Suprapubic skin (tissue), 4 donors: Measurements from ENCODE around the gene RHOV. TPM values are rescaled to one million over a fixed set of nuclear protein-coding genes. Genes with fewer than 3 reads are reported as not detected.
A peak's percentile ranks its signal among the peaks of the same experiment; 100 is the strongest.

Source experiments
- DNase-seq, 2 donors: peaks; one replicate each; pipeline ENCODE4 v3.0.0-alpha.2; 2019; ENCODE audit warnings: low spot score in 2 of 2
- H3K27ac ChIP-seq: fragments of 200-600 bp; sonication (generic); one replicate; pipeline ENCODE4 v1.5.1; 2019
- H3K27me3 ChIP-seq: fragments of 200-600 bp; sonication (generic); one replicate; pipeline ENCODE4 v1.5.1; 2019
- H3K36me3 ChIP-seq: fragments of 200-600 bp; sonication (generic); one replicate; pipeline ENCODE4 v1.5.1; 2019
- H3K4me1 ChIP-seq: fragments of 200-600 bp; sonication (generic); one replicate; pipeline ENCODE4 v1.5.1; 2019
- H3K4me3 ChIP-seq: fragments of 200-600 bp; sonication (generic); one replicate; pipeline ENCODE4 v1.5.1; 2019; ENCODE audit warnings: mild to moderate bottlenecking
- H3K9me3 ChIP-seq: fragments of 200-600 bp; sonication (generic); one replicate; pipeline ENCODE4 v1.5.1; 2019
- EP300 ChIP-seq: sonication (generic); formaldehyde crosslinking; IDR thresholded peaks from one replicate; pipeline ENCODE4 v1.6.1; 2017; ENCODE audit warnings: antibody characterized with exemption
- POLR2A ChIP-seq, 2 donors: fragments of 450-650 bp; IDR thresholded peaks; one replicate each; pipeline ENCODE4 v1.6.1; 2017; ENCODE audit warnings: antibody characterized with exemption in 2 of 2, mild to moderate bottlenecking in 2 of 2, moderate library complexity in 2 of 2
- POLR2AphosphoS5 ChIP-seq, 3 donors: sonication (generic); formaldehyde crosslinking; IDR thresholded peaks; one replicate each; pipeline ENCODE4 v1.6.1; 2017; ENCODE audit warnings: antibody characterized with exemption in 3 of 3
- WGBS: methylation state at CpG from one replicate; pipeline ENCODE4 v1.1.5; 2018; 5-methylcytosine and 5-hydroxymethylcytosine counted together
- total RNA-seq, 4 donors: library from RNA; depleted of rRNA; stranded (reverse); fragments of >200 nt; gene quantifications; one replicate each; pipeline ENCODE4 v1.1.0, GENCODE V29; 2016
- TF ChIP-seq, protein P1 (sequence below), 2 donors: fragments of 200-600 bp in 1 of 2; fragments of 450-650 bp in 1 of 2; sonication (generic) in 1 of 2; IDR thresholded peaks; one replicate each; pipeline ENCODE4 v1.5.1; 2016 to 2019; ENCODE audit warnings: antibody characterized with exemption in 2 of 2, mild to moderate bottlenecking in 1 of 2, moderate library complexity in 1 of 2

RHOV gene
- total RNA-seq, 4 donors from 2014 or later = 46.9 to 96.3 (median 79.7) TPM

DNA sequence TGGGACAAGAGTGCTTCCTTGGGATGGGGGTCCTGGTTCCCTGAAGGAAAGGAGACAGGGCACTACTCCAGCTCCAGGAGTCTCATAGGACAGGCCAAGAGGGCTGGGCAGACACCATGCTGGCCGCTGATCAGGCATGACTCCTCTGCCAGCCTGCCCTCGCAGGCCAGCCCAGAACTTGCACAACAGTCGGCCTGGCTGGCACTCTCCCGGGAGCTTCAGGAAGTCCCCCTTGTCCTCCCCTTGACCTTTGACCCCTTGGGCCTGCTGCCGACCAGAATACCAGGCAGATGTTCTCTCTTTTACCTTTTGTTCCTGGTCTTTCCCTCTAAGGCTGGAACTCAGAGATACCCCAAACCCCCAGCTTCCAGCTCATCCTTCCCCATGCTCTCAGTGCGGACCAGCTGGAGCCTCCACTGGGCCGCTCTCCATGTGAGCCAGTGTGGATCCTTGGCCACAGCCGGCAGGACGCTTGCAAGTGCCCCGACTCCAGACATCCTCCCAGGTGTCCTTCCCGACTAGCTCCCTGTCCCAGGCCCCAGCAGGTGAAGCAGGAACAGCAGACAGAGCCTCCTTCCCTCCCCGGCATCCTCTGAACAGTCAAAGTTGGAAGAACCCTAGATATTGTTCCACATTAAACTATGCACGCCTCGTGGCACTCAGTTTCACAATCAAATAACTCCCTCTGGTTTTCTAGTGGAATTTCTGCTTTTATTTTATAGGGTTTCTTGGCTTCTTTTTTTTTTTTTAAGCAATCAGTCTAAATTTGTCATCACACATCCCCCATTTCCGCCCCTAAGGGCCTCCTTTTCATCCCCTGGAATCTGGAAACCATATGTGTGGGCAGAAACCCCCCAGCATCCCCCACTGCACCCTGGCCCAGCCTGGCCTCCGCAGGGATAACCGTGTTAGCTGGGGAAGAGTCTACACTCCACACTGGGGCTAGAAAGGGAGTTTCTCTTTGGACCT is 35.9 kb upstream of the RHOV start:
- H3K4me3 ChIP-seq = no peak overlapping the region
- H3K9me3 ChIP-seq = no peaks in the 10 kb centered on the region
- H3K4me1 ChIP-seq = peaks cover 30% of the 10 kb centered on the region
- H3K27ac ChIP-seq = no peak overlapping the region
- no peak for TF ChIP-seq POLR2AphosphoS5 (IDR thresholded peaks at IDR 0.05)
- TF ChIP-seq, protein P1, sequence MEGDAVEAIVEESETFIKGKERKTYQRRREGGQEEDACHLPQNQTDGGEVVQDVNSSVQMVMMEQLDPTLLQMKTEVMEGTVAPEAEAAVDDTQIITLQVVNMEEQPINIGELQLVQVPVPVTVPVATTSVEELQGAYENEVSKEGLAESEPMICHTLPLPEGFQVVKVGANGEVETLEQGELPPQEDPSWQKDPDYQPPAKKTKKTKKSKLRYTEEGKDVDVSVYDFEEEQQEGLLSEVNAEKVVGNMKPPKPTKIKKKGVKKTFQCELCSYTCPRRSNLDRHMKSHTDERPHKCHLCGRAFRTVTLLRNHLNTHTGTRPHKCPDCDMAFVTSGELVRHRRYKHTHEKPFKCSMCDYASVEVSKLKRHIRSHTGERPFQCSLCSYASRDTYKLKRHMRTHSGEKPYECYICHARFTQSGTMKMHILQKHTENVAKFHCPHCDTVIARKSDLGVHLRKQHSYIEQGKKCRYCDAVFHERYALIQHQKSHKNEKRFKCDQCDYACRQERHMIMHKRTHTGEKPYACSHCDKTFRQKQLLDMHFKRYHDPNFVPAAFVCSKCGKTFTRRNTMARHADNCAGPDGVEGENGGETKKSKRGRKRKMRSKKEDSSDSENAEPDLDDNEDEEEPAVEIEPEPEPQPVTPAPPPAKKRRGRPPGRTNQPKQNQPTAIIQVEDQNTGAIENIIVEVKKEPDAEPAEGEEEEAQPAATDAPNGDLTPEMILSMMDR (IDR thresholded peaks at IDR 0.05) = no peak
- TF ChIP-seq POLR2A (IDR thresholded peaks at IDR 0.05) = no peak
- no peak for TF ChIP-seq EP300
- DNase-seq = no peak
- no peaks in the 10 kb centered on the region for H3K36me3 ChIP-seq
- WGBS = 68% methylated on average over 14 of the region's 17 CpGs
- no peaks in the 10 kb centered on the region for H3K27me3 ChIP-seq

DNA sequence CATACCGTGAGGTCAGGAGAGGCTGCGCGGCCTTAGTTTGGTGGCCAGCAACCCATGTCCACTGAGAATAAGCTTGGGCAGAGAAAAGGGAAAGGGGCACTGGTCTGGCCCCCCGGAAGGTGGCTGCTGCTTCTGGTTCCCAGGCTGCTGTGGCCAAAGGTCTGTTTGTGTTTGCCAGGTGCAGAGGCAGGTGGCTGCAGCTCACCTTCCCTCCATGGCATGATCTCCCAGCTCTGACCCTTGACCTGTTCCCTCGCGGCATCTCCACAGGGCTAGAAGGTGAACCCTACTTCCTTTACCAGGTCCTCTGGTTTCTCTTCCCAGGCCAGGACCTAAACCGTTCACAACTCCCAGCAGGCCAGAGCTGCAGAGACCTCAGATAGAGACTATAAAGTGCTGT is 34.1 kb upstream of the RHOV start:
- Histone ChIP-seq H3K27me3 (no peaks in the 10 kb centered on the region), H3K9me3 (no peaks in the 10 kb centered on the region), H3K27ac (no peak overlapping the region), H3K4me3 (no peak overlapping the region), H3K36me3 (peaks cover 9% of the 10 kb centered on the region), H3K4me1 (peaks cover 48% of the 10 kb centered on the region)
- TF ChIP-seq POLR2A (IDR thresholded peaks at IDR 0.05) = no peak
- TF ChIP-seq POLR2AphosphoS5 (IDR thresholded peaks at IDR 0.05) = no peak
- TF ChIP-seq EP300 = no peak
- TF ChIP-seq, protein P1 (IDR thresholded peaks at IDR 0.05) = no peak
- no peak for DNase-seq
- 92% methylated on average over 6 of the region's 7 CpGs for whole genome bisulfite sequencing

DNA sequence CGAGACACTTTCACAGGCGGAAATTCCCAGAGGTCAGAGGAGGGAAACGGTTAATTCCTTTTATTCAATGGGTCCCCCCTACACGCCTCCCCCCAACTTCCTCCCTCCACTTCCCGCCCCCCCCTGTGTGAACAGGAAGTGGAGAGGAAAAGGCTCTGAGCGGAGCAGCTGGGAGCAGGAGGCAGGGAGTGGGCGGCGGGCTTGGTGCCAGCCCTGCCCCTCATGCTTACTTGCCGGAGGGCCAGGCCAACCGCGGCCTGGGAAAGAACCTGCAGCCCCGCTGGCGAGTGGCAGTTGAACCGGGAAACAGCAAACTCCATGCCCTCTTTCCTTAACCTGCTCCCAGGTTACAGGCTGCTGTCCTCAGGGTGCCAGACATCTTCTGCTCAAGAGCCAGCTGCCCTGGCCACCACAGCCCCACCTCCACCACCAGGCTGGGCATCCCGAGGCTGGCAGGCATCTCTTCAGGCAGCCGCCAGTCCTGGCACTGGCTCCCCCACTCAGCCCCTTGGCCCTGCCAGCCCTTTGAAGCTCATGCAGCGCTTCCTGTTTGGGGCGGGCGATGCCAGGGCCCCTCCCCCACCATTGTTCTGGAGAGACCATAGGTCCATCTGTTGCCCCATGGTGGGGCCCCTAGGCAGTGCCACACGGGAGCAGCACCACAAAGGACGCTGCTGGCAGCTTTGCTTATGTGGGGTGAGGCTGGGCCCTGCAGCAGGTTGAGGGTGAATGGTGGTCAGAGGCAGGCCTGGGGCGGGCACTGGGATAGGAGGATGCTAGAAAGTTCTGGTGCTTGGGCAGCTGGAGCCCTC is 33.2 kb upstream of the RHOV start:
- no peaks in the 10 kb centered on the region for H3K9me3 ChIP-seq
- H3K27ac ChIP-seq = peak overlapping the region; percentile 78
- H3K27me3 ChIP-seq = no peaks in the 10 kb centered on the region
- H3K4me3 ChIP-seq = peak overlapping the region; percentile 43
- TF ChIP-seq EP300 (no peak), POLR2AphosphoS5 (IDR thresholded peaks at IDR 0.05) (peak in 1 of 3 donors; percentile 24)
- no peak for DNase-seq
- H3K4me1 ChIP-seq = peaks cover 57% of the 10 kb centered on the region
- H3K36me3 ChIP-seq = peaks cover 18% of the 10 kb centered on the region
- 0% methylated on average over 2 of the region's 22 CpGs for WGBS

DNA sequence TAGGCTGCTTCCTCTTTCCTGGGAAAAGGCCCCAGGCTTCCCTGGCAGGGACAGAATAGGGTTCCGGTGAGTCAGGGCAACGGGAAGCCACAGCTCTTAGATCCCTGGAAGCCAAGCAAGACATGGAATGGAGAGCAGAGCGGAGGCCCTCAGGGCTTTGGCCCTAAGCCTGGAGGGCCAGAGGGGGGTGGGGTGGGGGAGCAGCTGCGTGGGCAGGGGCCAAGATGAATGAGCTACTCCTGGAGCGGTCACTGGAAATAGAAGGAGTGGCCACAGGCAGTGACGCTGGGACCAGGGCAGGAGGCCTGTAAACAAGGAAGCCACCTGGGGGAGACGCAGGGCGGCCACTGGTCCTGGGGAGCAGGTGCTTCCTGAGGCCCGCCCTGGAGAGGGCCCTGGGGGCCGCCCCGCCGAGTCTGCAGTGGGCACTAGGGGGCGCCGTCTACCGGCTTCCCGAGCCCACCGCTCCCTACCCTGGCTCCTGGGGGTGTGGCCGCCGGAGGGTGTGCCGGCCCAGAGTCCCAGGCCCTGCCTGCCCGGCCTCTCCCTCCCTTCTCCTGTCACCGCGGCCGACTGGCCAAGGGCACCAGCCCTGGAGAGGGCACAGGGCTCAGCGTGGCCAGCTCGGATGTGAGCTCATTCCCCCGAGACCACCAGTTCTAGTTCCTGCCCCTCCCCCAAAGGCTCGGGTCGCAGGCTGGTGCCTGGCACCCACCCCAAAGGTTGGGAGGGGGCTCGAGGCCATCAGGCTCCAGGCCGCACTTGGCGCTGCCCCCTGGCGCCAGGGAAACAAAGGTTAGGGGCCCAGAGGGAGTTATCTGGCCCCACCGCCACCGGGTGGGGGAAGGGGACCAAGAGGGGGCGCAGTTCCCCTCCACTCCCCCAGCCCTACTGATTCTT is 32.3 kb upstream of the RHOV start:
- peaks cover 27% of the 10 kb centered on the region for H3K36me3 ChIP-seq
- WGBS = 8% methylated on average over 10 of the region's 36 CpGs
- peak overlapping the region; percentile 78 for H3K27ac ChIP-seq
- DNase-seq = peak; percentile 91
- peaks cover 59% of the 10 kb centered on the region for H3K4me1 ChIP-seq
- peak overlapping the region; percentile 43 for H3K4me3 ChIP-seq
- no peaks in the 10 kb centered on the region for H3K27me3 ChIP-seq
- TF ChIP-seq EP300 (no peak), POLR2AphosphoS5 (IDR thresholded peaks at IDR 0.05) (peak in 1 of 3 donors; percentile 10), POLR2A (IDR thresholded peaks at IDR 0.05) (no peak)
- TF ChIP-seq, protein P1 (IDR thresholded peaks at IDR 0.05) = peak; percentile 43 to 87
- no peaks in the 10 kb centered on the region for H3K9me3 ChIP-seq

DNA sequence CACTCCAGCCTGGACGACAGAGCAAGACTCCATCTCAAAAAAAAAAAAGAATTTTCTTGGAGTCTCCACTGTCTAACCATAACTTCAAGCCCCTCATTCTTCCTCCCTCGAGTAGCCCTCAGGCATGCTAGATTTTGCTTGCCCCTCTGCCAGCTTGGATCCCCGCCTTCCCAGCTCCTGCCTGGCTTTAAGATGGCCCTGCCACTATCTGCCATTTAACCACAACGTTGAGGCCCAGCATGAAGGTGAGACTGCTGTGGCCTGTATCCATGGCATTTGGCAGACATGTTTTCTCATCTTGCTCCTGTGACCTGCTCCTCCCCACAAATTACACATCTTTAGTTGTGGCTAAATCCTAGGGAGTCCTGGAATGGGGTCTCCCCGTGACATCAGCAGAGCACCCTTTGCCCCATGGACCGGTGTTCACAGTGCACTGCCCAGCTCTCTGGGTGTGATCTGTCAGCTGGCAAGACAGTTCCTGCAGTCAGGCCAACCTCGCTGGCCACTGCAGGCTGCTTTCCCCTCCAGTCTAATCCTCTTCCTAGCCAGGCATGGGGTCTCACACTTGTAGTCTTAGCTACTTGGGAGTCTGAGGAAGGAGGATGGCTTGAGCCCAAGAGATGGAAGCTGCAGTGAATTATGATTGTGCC is 30.6 kb upstream of the RHOV start:
- Histone ChIP-seq H3K27me3 (no peaks in the 10 kb centered on the region), H3K4me3 (no peak overlapping the region), H3K27ac (no peak overlapping the region), H3K4me1 (peaks cover 62% of the 10 kb centered on the region), H3K9me3 (no peaks in the 10 kb centered on the region), H3K36me3 (peaks cover 43% of the 10 kb centered on the region)
- DNase-seq = no peak
- WGBS = 73% methylated on average over 7 of the region's 7 CpGs
- TF ChIP-seq POLR2AphosphoS5 (IDR thresholded peaks at IDR 0.05) (no peak), POLR2A (IDR thresholded peaks at IDR 0.05) (no peak), EP300 (no peak)
- TF ChIP-seq, protein P1 (IDR thresholded peaks at IDR 0.05) = no peak
